K562 (cell line): ENCODE results near the gene PSAP. TPM values are rescaled to one million over a fixed set of nuclear protein-coding genes. Genes with fewer than 3 reads are reported as not detected.

Source experiments
- ATAC-seq: fragments of 200-7000 bp; cut with Tn5 transposase; 3 replicates; pipeline ENCODE4 v1.9.1; 2020; ENCODE audit warnings: moderate library complexity
- BruUV-seq: library from RNA; stranded (reverse); fragments of 400-500 nt; replicated peaks from 2 replicates; lab custom pipeline; 2021; lab: Mats Ljungman, UMichigan
- CTCF ChIA-PET: fragments of 300-600 bp; formaldehyde crosslinking; extraction: SDS; loops from one replicate; lab custom pipeline; 2021; ENCODE audit warnings: low intra/inter-chr PET ratio; lab: Yijun Ruan, JAX
- POLR2A ChIA-PET: fragments of 300-600, 350-650 bp; sonication (Branson Sonifier 250); formaldehyde crosslinking; extraction: SDS; loops from one replicate; lab custom pipeline; 2021; ENCODE audit warnings: antibody characterized with exemption, inconsistent platforms; lab: Yijun Ruan, JAX
- DNase-seq, 4 experiments: peaks; one replicate each; pipeline versions ENCODE4 v3.0.0 to v3.0.0-alpha.2; 2011 to 2018; ENCODE audit warnings: low spot score in 3 of 4, mixed read lengths in 3 of 4; ENCODE audit errors: extremely low read depth in 1 of 4
- FAIRE-seq: peaks from 2 replicates; lab custom pipeline; 2011; peaks lifted over from hg19 to GRCh38; lab: Jason Lieb, UNC
- H2AFZ ChIP-seq: 2 replicates; pipeline ENCODE4 v1.6.0; 2011; ENCODE audit warnings: low read depth, low read length, control low read depth, inconsistent platforms
- H3K27ac ChIP-seq: fragments of 200-600 bp; 3 replicates; pipeline ENCODE4 v1.8.0; 2011; ENCODE audit warnings: low read depth, mild to moderate bottlenecking, control low read depth, inconsistent platforms, low read length, moderate library complexity, mixed read lengths; ENCODE audit errors: extremely low read depth
- H3K27me3 ChIP-seq, 2 experiments: fragments of 300-600 bp in 1 of 2; 2 replicates in 1 of 2; 3 replicates in 1 of 2; pipeline versions ENCODE4 v1.6.0 to v1.8.0; 2011; ENCODE audit warnings: inconsistent platforms in 2 of 2, low read length in 2 of 2, mild to moderate bottlenecking in 1 of 2, mixed read lengths in 1 of 2, moderate library complexity in 1 of 2; ENCODE audit not compliant: control insufficient read depth in 2 of 2, insufficient read depth in 2 of 2
- H3K36me3 ChIP-seq: fragments of 300-600 bp; 3 replicates; pipeline ENCODE4 v1.8.0; 2011; ENCODE audit warnings: mild to moderate bottlenecking, low read length, inconsistent platforms; ENCODE audit not compliant: control insufficient read depth, insufficient read depth
- H3K4me1 ChIP-seq, 2 experiments: fragments of 200-600 bp in 1 of 2; replicated peaks in 1 of 2; 2 replicates in 1 of 2; 3 replicates in 1 of 2; pipeline versions ENCODE4 v1.5.1 to v1.8.0; 2011; ENCODE audit warnings: inconsistent platforms in 2 of 2, low read length in 2 of 2, mild to moderate bottlenecking in 1 of 2, mixed read lengths in 1 of 2, moderate library complexity in 1 of 2; ENCODE audit not compliant: control insufficient read depth in 2 of 2, insufficient read depth in 2 of 2
- H3K4me2 ChIP-seq: 2 replicates; pipeline ENCODE4 v1.6.1; 2011; ENCODE audit warnings: low read length, control low read depth, inconsistent platforms, mixed read lengths; ENCODE audit not compliant: insufficient read depth
- H3K4me3 ChIP-seq: fragments of 200-600 bp; sonication (generic), shearing (Covaris generic); 2 replicates; pipeline ENCODE4 v1.5.1; 2016; ENCODE audit warnings: control low read depth, inconsistent platforms
- H3K79me2 ChIP-seq: fragments of 200-600 bp; 3 replicates; pipeline ENCODE4 v1.8.0; 2011; ENCODE audit warnings: low read length, inconsistent platforms; ENCODE audit not compliant: control insufficient read depth, insufficient read depth
- H3K9ac ChIP-seq, 2 experiments: 2 replicates each; pipeline versions ENCODE4 v1.6.0 to v1.6.1; 2011; ENCODE audit warnings: low read depth in 2 of 2, low read length in 2 of 2, control low read depth in 1 of 2, inconsistent platforms in 1 of 2, mild to moderate bottlenecking in 1 of 2, mixed read lengths in 1 of 2; ENCODE audit not compliant: insufficient read depth in 1 of 2
- H3K9me1 ChIP-seq: one replicate; pipeline ENCODE4 v1.6.0; 2011; ENCODE audit warnings: inconsistent platforms, mild to moderate bottlenecking, low read length, moderate library complexity; ENCODE audit not compliant: control insufficient read depth, insufficient read depth
- H3K9me3 ChIP-seq: replicated peaks from 2 replicates; pipeline ENCODE4 v1.5.1; 2011; ENCODE audit warnings: low read depth, low read length, inconsistent platforms; ENCODE audit not compliant: control insufficient read depth, insufficient read depth
- H4K20me1 ChIP-seq: replicated peaks from 2 replicates; pipeline ENCODE4 v1.6.1; 2011; ENCODE audit warnings: low read length, inconsistent platforms, mixed read lengths; ENCODE audit not compliant: control insufficient read depth, insufficient read depth
- EHMT2 ChIP-seq: fragments of 450-650 bp; IDR thresholded peaks from 2 replicates; pipeline ENCODE4 v1.6.1; 2018; ENCODE audit warnings: antibody characterized with exemption
- HDAC1 ChIP-seq, 2 experiments: fragments of 450-650 bp; IDR thresholded peaks; 2 replicates each; pipeline ENCODE4 v1.6.1; 2016 to 2017; ENCODE audit warnings: inconsistent platforms in 1 of 2, mild to moderate bottlenecking in 1 of 2, moderate library complexity in 1 of 2
- HDGF ChIP-seq: fragments of 450-650 bp; IDR thresholded peaks from 2 replicates; pipeline ENCODE4 v1.6.1; 2016
- MCM3 ChIP-seq: fragments of 450-650 bp; IDR thresholded peaks from 2 replicates; pipeline ENCODE4 v1.6.1; 2016
- POLR2G ChIP-seq: fragments of 200-400 bp; formaldehyde crosslinking; IDR thresholded peaks from 2 replicates; pipeline ENCODE4 v1.6.1; 2017; ENCODE audit warnings: low read depth, mild to moderate bottlenecking, antibody characterized with exemption, low read length, moderate library complexity
- SIN3B ChIP-seq: fragments of 450-650 bp; IDR thresholded peaks from 2 replicates; pipeline ENCODE4 v1.6.1; 2017; ENCODE audit warnings: low read depth, mild to moderate bottlenecking, moderate library complexity
- SMARCA4 ChIP-seq: fragments of 450-650 bp; IDR thresholded peaks from 2 replicates; pipeline ENCODE4 v1.6.1; 2016
- U2AF2 ChIP-seq: fragments of 200-400 bp; formaldehyde crosslinking; optimal IDR thresholded peaks from 2 replicates; pipeline ENCODE3; 2017; ENCODE audit warnings: low read depth, mild to moderate bottlenecking, low read length
- ZNF134 ChIP-seq: fragments of 250-450 bp; sonication (Bioruptor Pico); conservative IDR thresholded peaks from 2 replicates; pipeline ENCODE4 v1.4.0; 2020
- ZNF740 ChIP-seq, 3 experiments: fragments of 200-800 bp in 1 of 3; sonication (Bioruptor generic) in 1 of 3; sonication (generic) in 1 of 3; formaldehyde crosslinking in 1 of 3; IDR thresholded peaks; 2 replicates each; pipeline versions ENCODE4 v1.6.1 to v1.8.0; 2016 to 2022; ENCODE audit warnings: mild to moderate bottlenecking in 2 of 3, missing compliant biosample characterization in 2 of 3, missing genetic modification characterization in 2 of 3, missing genetic modification reagents in 1 of 3
- WGBS: fragments of 100-300 bp; shearing (Covaris generic); methylation state at CpG from one replicate; pipeline ENCODE4 v1.1.6; 2016; ENCODE audit warnings: low coverage, mixed read lengths; ENCODE audit not compliant: insufficient coverage; ENCODE audit errors: missing lambda C conversion rate; 5-methylcytosine and 5-hydroxymethylcytosine counted together
- in situ Hi-C: fragments of 300-500 bp; cut with MboI; formaldehyde crosslinking; loops from 4 replicates; pipeline ENCODE4 v1.15.0; 2018; ENCODE audit warnings: inconsistent platforms, mixed read lengths
- intact Hi-C: fragments of 100-400 bp; cut with micrococcal nuclease; formaldehyde crosslinking; loops from 2 replicates; pipeline ENCODE4 v1.14.2; 2022
- polyA plus RNA-seq, 8 experiments: library from polyadenylated mRNA; depleted of rRNA in 4 of 8; stranded (reverse) in 5 of 8; unstranded in 3 of 8; fragments of >200 nt; fragmentation: Nextera tagmentation in 2 of 8; fragmentation: Illumina TruSeq in 1 of 8; extraction: Ambion mirVana in 2 of 8; extraction: Trizol in 1 of 8; gene quantifications; 2 replicates each; pipeline versions ENCODE4 v1.2.1 to v1.2.3, GENCODE V29; 2011 to 2014; ENCODE audit warnings: inconsistent platforms in 1 of 8, missing spikeins in 1 of 8
- total RNA-seq, 7 experiments: library from RNA; depleted of rRNA in 6 of 7; stranded (reverse); fragments of >200 nt in 6 of 7; fragmentation: Illumina TruSeq in 2 of 7; extraction: Trizol in 2 of 7; gene quantifications; 2 replicates each; pipeline versions ENCODE4 v1.2.1 to v1.2.3, GENCODE V29; 2011 to 2021; ENCODE audit warnings: low replicate concordance in 1 of 7
- TF ChIP-seq, protein P1 (sequence below), 2 experiments: fragments of 200-800 bp in 1 of 2; sonication (Bioruptor generic) in 1 of 2; sonication (generic) in 1 of 2; formaldehyde crosslinking in 1 of 2; IDR thresholded peaks in 1 of 2; conservative IDR thresholded peaks in 1 of 2; 2 replicates each; pipeline versions ENCODE4 v1.5.0 to v1.6.1; 2016 to 2020; ENCODE audit warnings: missing compliant biosample characterization in 1 of 2, missing genetic modification characterization in 1 of 2, missing genetic modification reagents in 1 of 2

Gene PSAP
- total and polyA plus RNA-seq, 9 of the 15 experiments (the other 6 are each of a cell fraction or from before 2014, with no cell fraction given) = 245 to 700 (median 429) TPM

DNA sequence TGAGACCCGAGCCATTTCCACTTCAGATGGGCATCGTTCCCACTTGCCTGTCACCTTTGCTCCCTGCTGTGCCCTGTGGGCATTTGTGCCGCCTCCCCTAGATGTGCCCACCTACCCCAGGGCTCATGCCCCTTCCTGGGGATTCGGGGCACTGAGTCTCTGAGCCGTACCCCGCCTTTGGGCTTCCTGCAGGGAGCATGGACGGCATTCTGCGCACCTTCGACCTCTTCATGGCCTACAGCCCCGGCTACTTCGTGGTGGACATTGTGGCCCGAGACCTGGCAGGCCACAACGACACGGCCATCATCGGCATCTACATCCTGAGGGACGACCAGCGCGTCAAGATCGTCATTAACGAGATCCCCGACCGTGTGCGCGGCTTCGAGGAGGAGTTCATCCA, 41.4 kb downstream of the PSAP start:
- DNase-seq (no peak), ATAC-seq (no peak), FAIRE-seq (no peak)
- H2AFZ ChIP-seq = no peak overlapping the region
- 61% methylated on average over 18 of the region's 25 CpGs for WGBS
- H3K4me3 ChIP-seq = no peak overlapping the region
- H3K27ac ChIP-seq = no peak overlapping the region
- POLR2A ChIA-PET = no interaction called here
- no TSS peak for BruUV-seq
- intact Hi-C loops (loop anchor here (5.0 kb wide), 4 partner anchors 112 to 497 kb away; partner anchors contain the start of gene CDH23), in situ Hi-C loops (loop anchor here (5.0 to 10.0 kb wide), 3 partner anchors 97 to 497 kb away; no protein-coding TSS in a partner anchor)
- peaks cover 15 to 53% of the 10 kb centered on the region in 2 experiments for H3K4me1 ChIP-seq
- TF ChIP-seq POLR2G (peak; percentile 59), HDGF (no peak)
- H3K9me1 ChIP-seq = peaks cover 3% of the 10 kb centered on the region
- H3K79me2 ChIP-seq = no peaks in the 10 kb centered on the region
- no peaks in the 10 kb centered on the region for H3K27me3 ChIP-seq
- H4K20me1 ChIP-seq = peaks cover 6% of the 10 kb centered on the region; the same call in 1 of the 2 replicates
- H3K4me2 ChIP-seq = no peak overlapping the region
- no peaks in the 10 kb centered on the region; the same call in 1 of the 2 replicates for H3K9me3 ChIP-seq
- H3K9ac ChIP-seq = peak overlapping the region in 1 of 2 experiments; percentile 65; a peak in 2 of 4 replicates
- peaks cover 4% of the 10 kb centered on the region; the same call in 1 of the 3 replicates for H3K36me3 ChIP-seq
- CTCF ChIA-PET = no interaction called here

DNA sequence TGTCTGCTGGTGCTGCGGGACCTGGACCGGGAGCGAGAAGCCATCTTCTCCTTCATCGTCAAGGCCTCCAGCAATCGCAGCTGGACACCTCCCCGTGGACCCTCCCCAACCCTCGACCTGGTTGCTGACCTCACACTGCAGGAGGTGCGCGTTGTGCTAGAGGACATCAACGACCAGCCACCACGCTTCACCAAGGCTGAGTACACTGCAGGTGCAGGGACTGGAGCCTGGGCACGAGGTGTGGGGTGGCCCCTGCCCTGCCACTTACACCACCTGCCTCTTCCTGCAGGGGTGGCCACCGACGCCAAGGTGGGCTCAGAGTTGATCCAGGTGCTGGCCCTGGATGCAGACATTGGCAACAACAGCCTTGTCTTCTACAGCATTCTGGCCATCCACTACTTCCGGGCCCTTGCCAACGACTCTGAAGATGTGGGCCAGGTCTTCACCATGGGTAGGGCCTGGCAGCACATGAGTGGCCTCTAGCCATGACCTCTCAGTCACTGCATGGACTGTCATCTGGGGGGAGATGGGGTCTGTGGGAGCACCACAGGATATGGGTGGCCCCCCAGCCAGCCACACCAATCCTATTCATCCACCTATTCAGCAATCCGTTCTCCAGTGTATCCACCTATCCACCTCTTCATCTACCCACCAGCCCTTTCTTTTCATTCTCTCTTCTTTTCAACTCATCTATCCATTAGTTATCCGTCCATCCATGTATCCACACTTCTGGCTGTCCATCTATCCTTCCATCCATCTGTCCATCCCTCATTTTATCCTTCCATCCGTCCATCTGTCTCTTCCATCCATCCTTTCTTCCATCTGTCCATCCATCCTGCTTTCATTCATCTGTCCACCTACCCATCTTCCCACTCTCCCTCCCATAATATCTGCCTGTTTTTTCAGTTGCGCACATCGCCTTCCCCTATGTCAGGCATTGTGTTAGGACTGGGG, 43.2 kb downstream of the PSAP start:
- DNase-seq (no peak), ATAC-seq (no peak), FAIRE-seq (no peak)
- H3K27ac ChIP-seq = no peak overlapping the region
- BruUV-seq = no TSS peak
- peak overlapping the region in 1 of 2 experiments; percentile 50; a peak in 1 of 4 replicates for H3K9ac ChIP-seq
- H3K79me2 ChIP-seq = no peaks in the 10 kb centered on the region
- no peaks in the 10 kb centered on the region for H3K36me3 ChIP-seq
- H3K9me1 ChIP-seq = peaks cover 3% of the 10 kb centered on the region
- peaks cover 15 to 54% of the 10 kb centered on the region in 2 experiments for H3K4me1 ChIP-seq
- TF ChIP-seq U2AF2 (no peak), MCM3 (no peak), SMARCA4 (no peak), ZNF740 (CRISPR knock-in tag; IDR thresholded peaks at IDR 0.05) (no peak), ZNF740 (tag; IDR thresholded peaks at IDR 0.05) (no peak), EHMT2 (0 out of 2 replicates have a peak, but pooled peaks have one; percentile 16), SIN3B (no peak), HDAC1 (IDR thresholded peaks at IDR 0.05) (0 out of 4 replicates have a peak, but pooled peaks of 1 of the 2 experiments have one; percentile 21), ZNF134 (CRISPR knock-in tag) (no peak)
- TF ChIP-seq, protein P1, sequence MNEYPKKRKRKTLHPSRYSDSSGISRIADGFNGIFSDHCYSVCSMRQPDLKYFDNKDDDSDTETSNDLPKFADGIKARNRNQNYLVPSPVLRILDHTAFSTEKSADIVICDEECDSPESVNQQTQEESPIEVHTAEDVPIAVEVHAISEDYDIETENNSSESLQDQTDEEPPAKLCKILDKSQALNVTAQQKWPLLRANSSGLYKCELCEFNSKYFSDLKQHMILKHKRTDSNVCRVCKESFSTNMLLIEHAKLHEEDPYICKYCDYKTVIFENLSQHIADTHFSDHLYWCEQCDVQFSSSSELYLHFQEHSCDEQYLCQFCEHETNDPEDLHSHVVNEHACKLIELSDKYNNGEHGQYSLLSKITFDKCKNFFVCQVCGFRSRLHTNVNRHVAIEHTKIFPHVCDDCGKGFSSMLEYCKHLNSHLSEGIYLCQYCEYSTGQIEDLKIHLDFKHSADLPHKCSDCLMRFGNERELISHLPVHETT (CRISPR knock-in tag; conservative IDR thresholded peaks at IDR 0.05 in 1 of 2, IDR thresholded peaks at IDR 0.05 in 1 of 2) = no peak
- no peak overlapping the region for H3K4me3 ChIP-seq
- H3K4me2 ChIP-seq = no peak overlapping the region
- 55% methylated on average over 18 of the region's 21 CpGs for WGBS
- peaks cover 5% of the 10 kb centered on the region; the same call in 1 of the 2 replicates for H4K20me1 ChIP-seq
- H3K9me3 ChIP-seq = no peaks in the 10 kb centered on the region; the same call in 1 of the 2 replicates
- H3K27me3 ChIP-seq = no peaks in the 10 kb centered on the region
- in situ Hi-C loops = no loop called here
- H2AFZ ChIP-seq = no peak overlapping the region
- ChIA-PET CTCF (no interaction called here), POLR2A (interaction anchor here (0.6 to 0.7 kb wide), 2 partner anchors 83 to 465 kb away, joined by 3 to 4 read pairs; no protein-coding TSS in a partner anchor)
- intact Hi-C loops = no loop called here
